Thoracic aorta (tissue), 2 donors: ENCODE results near the gene ZNF107. TPM values are rescaled to one million over a fixed set of nuclear protein-coding genes. Genes with fewer than 3 reads are reported as not detected.
A peak's percentile ranks its signal among the peaks of the same experiment; 100 is the strongest.
"Not testable (repeated sequence)": the region's sequence is repeated elsewhere in the genome, so short reads cannot be mapped to it uniquely, and the experiment has no call there.

Source experiments
- ATAC-seq: fragments of 150-250 bp; one replicate; pipeline ENCODE4 v1.8.0; 2017; ENCODE audit warnings: low read depth; ENCODE audit not compliant: insufficient number of reproducible peaks, low FRiP score
- DNase-seq: peaks from one replicate; pipeline ENCODE4 v3.0.0-alpha.2; 2020; ENCODE audit warnings: low spot score
- H3K27ac ChIP-seq, 2 donors: fragments of 200-600 bp; sonication (generic); 1 replicate in 1 of 2; 2 replicates in 1 of 2; pipeline ENCODE4 v1.5.1; 2016; ENCODE audit warnings: mild to moderate bottlenecking in 2 of 2, moderate library complexity in 2 of 2
- H3K27me3 ChIP-seq: fragments of 200-600 bp; sonication (generic); replicated peaks from 2 replicates; pipeline ENCODE4 v1.6.0; 2016; ENCODE audit warnings: mild to moderate bottlenecking; ENCODE audit not compliant: insufficient read depth
- H3K36me3 ChIP-seq: fragments of 200-600 bp; sonication (generic); one replicate; pipeline ENCODE4 v1.5.1; 2016
- H3K4me1 ChIP-seq, 2 donors: fragments of 200-600 bp; sonication (generic); 1 replicate in 1 of 2; 2 replicates in 1 of 2; pipeline versions ENCODE4 v1.5.1 to v1.6.0; 2016; ENCODE audit warnings: low read depth in 2 of 2, mild to moderate bottlenecking in 1 of 2; ENCODE audit not compliant: control insufficient read depth in 1 of 2
- H3K4me3 ChIP-seq: fragments of 200-600 bp; sonication (generic); 2 replicates; pipeline ENCODE4 v1.5.1; 2016; ENCODE audit warnings: mild to moderate bottlenecking
- H3K9me3 ChIP-seq: fragments of 200-600 bp; sonication (generic); 2 replicates; pipeline ENCODE4 v1.5.1; 2016
- CTCF ChIP-seq: fragments of 200-600 bp; sonication (generic); IDR thresholded peaks from one replicate; pipeline ENCODE4 v1.5.1; 2019; ENCODE audit warnings: antibody characterized with exemption
- total RNA-seq, 2 donors: library from RNA; depleted of rRNA; stranded (reverse); fragments of >200 nt; gene quantifications; one replicate each; pipeline versions ENCODE4 v1.1.0 to v1.2.3, GENCODE V29; 2016

The ZNF107 gene
- total RNA-seq, 2 donors from 2014 or later = 5.6 to 6.9 TPM

DNA sequence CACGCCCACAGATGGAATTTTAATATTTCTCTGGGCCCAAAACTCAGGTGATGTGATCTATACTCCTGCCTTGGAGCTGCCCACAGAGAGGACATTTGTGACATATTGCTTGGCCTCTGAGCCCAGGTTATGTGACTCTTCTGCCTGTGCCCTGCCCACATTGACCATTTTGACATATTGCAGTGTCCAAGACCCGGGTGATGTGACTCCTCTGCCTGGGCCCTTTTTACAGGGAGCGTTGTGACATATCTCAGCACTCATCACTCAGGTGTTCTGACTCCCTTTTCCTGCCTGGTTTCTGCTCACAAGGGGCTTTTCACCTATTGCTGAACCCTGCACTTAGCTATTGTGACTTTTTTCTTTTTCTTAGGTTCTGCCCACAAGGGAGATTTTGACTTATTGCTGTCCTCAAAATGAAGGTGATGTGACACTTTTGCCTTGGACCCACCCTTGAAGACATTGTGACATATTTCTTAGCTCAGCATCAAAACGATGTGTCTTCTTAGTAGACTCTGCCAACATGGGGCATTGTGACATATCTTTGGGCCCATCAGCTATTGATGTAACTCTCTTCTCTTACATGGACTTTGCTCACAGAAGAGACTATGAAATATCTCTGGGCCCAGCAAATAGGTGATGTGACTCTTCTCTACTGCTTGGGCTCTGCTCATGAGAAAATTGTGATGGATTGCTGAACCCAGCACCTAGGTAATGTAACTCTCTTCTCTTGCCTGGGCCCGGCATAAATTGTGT lies 11.0 kb upstream of the ZNF107 start:
- Histone ChIP-seq H3K27me3 (no peaks in the 10 kb centered on the region), H3K27ac (no peak overlapping the region), H3K4me1 (no peaks in the 10 kb centered on the region), H3K9me3 (no peaks in the 10 kb centered on the region), H3K36me3 (no peaks in the 10 kb centered on the region), H3K4me3 (no peak overlapping the region)
- no peak for TF ChIP-seq CTCF
- ATAC-seq = no peak
- DNase-seq = no peak

GRCh38 chr7:64655811-64656210 lies 10.1 kb upstream of the ZNF107 start:
- no peak overlapping the region for H3K4me3 ChIP-seq
- H3K9me3 ChIP-seq = no peaks in the 10 kb centered on the region
- DNase-seq (no peak), ATAC-seq (no peak)
- no peak overlapping the region for H3K27ac ChIP-seq
- no peaks in the 10 kb centered on the region for H3K36me3 ChIP-seq
- no peak for TF ChIP-seq CTCF
- H3K27me3 ChIP-seq = no peaks in the 10 kb centered on the region
- H3K4me1 ChIP-seq = no peaks in the 10 kb centered on the region

- TF ChIP-seq CTCF = no peak
- H3K4me1 ChIP-seq = no peaks in the 10 kb centered on the region
- H3K9me3 ChIP-seq = no peaks in the 10 kb centered on the region
- DNase-seq (no peak), ATAC-seq (no peak)
- no peaks in the 10 kb centered on the region for H3K27me3 ChIP-seq
- H3K27ac ChIP-seq = no peak overlapping the region
- no peak overlapping the region for H3K4me3 ChIP-seq
- H3K36me3 ChIP-seq = no peaks in the 10 kb centered on the region
Observed at GRCh38 chr7:64656489-64656888, 9.4 kb upstream of the ZNF107 start.

GRCh38 chr7:64662091-64662490 lies 3.8 kb upstream of the ZNF107 start:
- H3K36me3 ChIP-seq, H3K4me3 ChIP-seq, DNase-seq, H3K27me3 ChIP-seq, H3K27ac ChIP-seq, ATAC-seq, H3K4me1 ChIP-seq, H3K9me3 ChIP-seq: not testable (repeated sequence)

GRCh38 chr7:64666663-64667050 lies 724 bp downstream of the ZNF107 start:
- Histone ChIP-seq H3K9me3 (no peaks in the 10 kb centered on the region), H3K27me3 (no peaks in the 10 kb centered on the region), H3K4me1 (peaks cover 7 to 23% of the 10 kb centered on the region in 2 donors), H3K4me3 (peak overlapping the region; percentile 84), H3K27ac (peak overlapping the region; percentile 51 to 74), H3K36me3 (no peaks in the 10 kb centered on the region)
- no peak for DNase-seq
- ATAC-seq = no peak
- no peak for TF ChIP-seq CTCF

DNA sequence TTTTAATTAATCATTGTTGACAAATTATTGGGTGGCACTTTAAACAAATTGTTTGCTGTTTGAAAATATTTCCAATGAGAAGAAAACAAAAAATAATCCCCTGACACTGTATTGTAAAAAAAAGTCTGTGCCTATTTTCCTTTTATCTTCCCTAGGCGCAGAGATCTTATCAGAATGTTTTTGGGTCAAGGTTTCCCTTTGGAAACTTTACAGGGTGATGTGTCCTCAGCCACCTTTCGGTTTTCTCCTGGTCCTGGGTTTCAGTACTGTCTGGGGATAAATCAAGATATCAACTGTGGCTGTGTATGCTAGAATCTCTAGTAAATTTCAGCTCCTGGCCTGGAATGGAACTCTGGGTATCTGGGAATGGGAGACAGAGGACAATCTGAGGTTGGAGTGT lies 1.4 kb downstream of the ZNF107 start:
- H3K36me3 ChIP-seq = no peaks in the 10 kb centered on the region
- H3K4me1 ChIP-seq = peaks cover 7 to 23% of the 10 kb centered on the region in 2 donors
- H3K27me3 ChIP-seq = no peaks in the 10 kb centered on the region
- ATAC-seq (no peak), DNase-seq (no peak)
- H3K9me3 ChIP-seq = no peaks in the 10 kb centered on the region
- H3K27ac ChIP-seq = no peak overlapping the region
- TF ChIP-seq CTCF = no peak
- H3K4me3 ChIP-seq = no peak overlapping the region
